ENCODE data around the gene TRIP13. TPM values are rescaled to one million over a fixed set of nuclear protein-coding genes. Genes with fewer than 3 reads are reported as not detected.

Gene TRIP13
- total and polyA plus RNA-seq, 2 of the 4 experiments (the other 2 are of a cell fraction), result 17.1 to 35.5 TPM

DNA sequence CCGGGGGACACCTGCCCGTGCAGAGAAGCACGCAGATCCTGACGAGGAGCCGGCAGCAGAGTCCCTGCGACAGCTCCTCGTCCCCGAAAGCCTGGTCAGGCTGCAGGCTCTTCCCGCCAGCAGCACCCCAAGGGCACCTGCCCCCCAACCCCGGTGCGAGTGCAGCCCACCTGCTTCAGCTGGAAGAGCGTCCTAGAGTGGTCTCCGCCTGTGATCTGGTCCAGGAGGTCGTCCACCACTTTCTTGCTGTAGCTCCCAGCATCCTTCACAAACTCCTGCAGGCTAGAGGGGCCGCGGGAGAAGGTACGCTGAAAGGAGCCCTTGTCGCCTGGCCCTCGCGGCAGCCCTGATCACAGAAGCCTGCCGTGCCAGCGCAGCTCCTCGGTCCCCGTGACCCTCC, 16.8 kb upstream of the TRIP13 start:
- Histone ChIP-seq H4K5ac (ENCODE audit: low read depth, low read length) (no peak overlapping the region), H3K9ac (ENCODE audit: low read depth, low read length) (no peak overlapping the region), H4K91ac (ENCODE audit: insufficient read depth, low read depth, low read length) (no peak overlapping the region), H2BK5ac (ENCODE audit: low read depth, low read length, poor library complexity, severe bottlenecking) (no peak overlapping the region), H3K9me3 (ENCODE audit: control insufficient read depth, insufficient read depth, low read length) (no peaks in the 10 kb centered on the region), H3K56ac (ENCODE audit: extremely low read depth, insufficient read depth, low read length) (no peak overlapping the region), H3K27me3 (ENCODE audit: control insufficient read depth, insufficient read depth, low read length) (no peaks in the 10 kb centered on the region), H3K14ac (replicated peaks; ENCODE audit: low read depth, low read length) (no peak overlapping the region), H3K4me2 (ENCODE audit: low read depth, low read length) (no peak overlapping the region), H2AFZ (replicated peaks; ENCODE audit: low read length, poor library complexity) (no peak overlapping the region), H3K23ac (ENCODE audit: low read depth, low read length) (no peak overlapping the region), H3K4me3 (ENCODE audit: insufficient read depth, low read depth, low read length) (no peak overlapping the region), H3K4me1 (ENCODE audit: control insufficient read depth, insufficient read depth, low read length) (no peaks in the 10 kb centered on the region), H2BK20ac (ENCODE audit: low read depth, low read length) (no peak overlapping the region), H4K20me1 (ENCODE audit: insufficient read depth, low read length) (peaks cover 3% of the 10 kb centered on the region; the same call in 1 of the 2 replicates), H3K27ac (ENCODE audit: insufficient read depth, low read length) (no peak overlapping the region), H3K9me1 (ENCODE audit: insufficient read depth, low read length) (no peaks in the 10 kb centered on the region), H2AK9ac (replicated peaks; ENCODE audit: low read depth, low read length, poor library complexity) (no peak overlapping the region), H2BK120ac (ENCODE audit: low read depth, low read length) (no peak overlapping the region), H4K8ac (ENCODE audit: low read depth in 2 of 2, low read length in 2 of 2) (no peak overlapping the region), H3K36me3 (ENCODE audit: control insufficient read depth, insufficient read depth, low read length) (peaks cover 57% of the 10 kb centered on the region), H3K18ac (ENCODE audit: low read depth, low read length) (no peak overlapping the region), H2AK5ac (ENCODE audit: low read depth, low read length) (no peak overlapping the region), H2BK15ac (ENCODE audit: low read depth, low read length) (no peak overlapping the region), H3K4ac (ENCODE audit: low read depth, low read length) (no peak overlapping the region), H3K79me1 (ENCODE audit: low read depth in 1 of 2, low read length in 2 of 2) (peaks cover 0 to 8% of the 10 kb centered on the region in 2 experiments; a peak in 2 of 4 replicates)
- ATAC-seq (ENCODE audit: low read depth) (no peak), DNase-seq (no peak)
- 98% methylated on average over 18 of the region's 24 CpGs; no CpG with 5 or more reads in 1 of the 2 experiments for WGBS, 2 experiments (ENCODE audit: extremely low coverage in 2 of 2, insufficient read length in 1 of 2)
- dilution Hi-C loops (cut with HindIII; ENCODE audit: low sequenced_read_pairs, unreplicated experiment) (no loop called here), in situ Hi-C loops (cut with MboI; ENCODE audit: low sequenced_read_pairs) (no loop called here), intact Hi-C loops (cut with micrococcal nuclease) (no loop called here)
- no TSS peak for BruUV-seq (replicated peaks)
- no peak for TF ChIP-seq SMC3 (IDR thresholded peaks at IDR 0.05; ENCODE audit: low read depth, low read length)
- TF ChIP-seq RAD21 (IDR thresholded peaks at IDR 0.05; ENCODE audit: low read length), result no peak
- no peak for TF ChIP-seq MXI1 (IDR thresholded peaks at IDR 0.05; ENCODE audit: borderline replicate concordance, low read depth, low read length)
- TF ChIP-seq BHLHE40 (IDR thresholded peaks at IDR 0.05; ENCODE audit: low read depth, low read length), result no peak
- no peak for TF ChIP-seq POLR2A (IDR thresholded peaks at IDR 0.05; ENCODE audit: low read depth, low read length)
- no peak for TF ChIP-seq RCOR1 (IDR thresholded peaks at IDR 0.05; ENCODE audit: insufficient replicate concordance, low read length)
- no peak for TF ChIP-seq NFE2L2 (IDR thresholded peaks at IDR 0.05; ENCODE audit: low read depth, low read length)
- TF ChIP-seq RFX5 (IDR thresholded peaks at IDR 0.05; ENCODE audit: low read depth, low read length), result no peak
- TF ChIP-seq CEBPB (IDR thresholded peaks at IDR 0.05; ENCODE audit: low read depth, low read length), result no peak
- TF ChIP-seq, protein P1, sequence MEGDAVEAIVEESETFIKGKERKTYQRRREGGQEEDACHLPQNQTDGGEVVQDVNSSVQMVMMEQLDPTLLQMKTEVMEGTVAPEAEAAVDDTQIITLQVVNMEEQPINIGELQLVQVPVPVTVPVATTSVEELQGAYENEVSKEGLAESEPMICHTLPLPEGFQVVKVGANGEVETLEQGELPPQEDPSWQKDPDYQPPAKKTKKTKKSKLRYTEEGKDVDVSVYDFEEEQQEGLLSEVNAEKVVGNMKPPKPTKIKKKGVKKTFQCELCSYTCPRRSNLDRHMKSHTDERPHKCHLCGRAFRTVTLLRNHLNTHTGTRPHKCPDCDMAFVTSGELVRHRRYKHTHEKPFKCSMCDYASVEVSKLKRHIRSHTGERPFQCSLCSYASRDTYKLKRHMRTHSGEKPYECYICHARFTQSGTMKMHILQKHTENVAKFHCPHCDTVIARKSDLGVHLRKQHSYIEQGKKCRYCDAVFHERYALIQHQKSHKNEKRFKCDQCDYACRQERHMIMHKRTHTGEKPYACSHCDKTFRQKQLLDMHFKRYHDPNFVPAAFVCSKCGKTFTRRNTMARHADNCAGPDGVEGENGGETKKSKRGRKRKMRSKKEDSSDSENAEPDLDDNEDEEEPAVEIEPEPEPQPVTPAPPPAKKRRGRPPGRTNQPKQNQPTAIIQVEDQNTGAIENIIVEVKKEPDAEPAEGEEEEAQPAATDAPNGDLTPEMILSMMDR (conservative IDR thresholded peaks at IDR 0.05; ENCODE audit: low read depth, low read length), result no peak
- TF ChIP-seq, protein P2, sequence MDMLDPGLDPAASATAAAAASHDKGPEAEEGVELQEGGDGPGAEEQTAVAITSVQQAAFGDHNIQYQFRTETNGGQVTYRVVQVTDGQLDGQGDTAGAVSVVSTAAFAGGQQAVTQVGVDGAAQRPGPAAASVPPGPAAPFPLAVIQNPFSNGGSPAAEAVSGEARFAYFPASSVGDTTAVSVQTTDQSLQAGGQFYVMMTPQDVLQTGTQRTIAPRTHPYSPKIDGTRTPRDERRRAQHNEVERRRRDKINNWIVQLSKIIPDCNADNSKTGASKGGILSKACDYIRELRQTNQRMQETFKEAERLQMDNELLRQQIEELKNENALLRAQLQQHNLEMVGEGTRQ (IDR thresholded peaks at IDR 0.05; ENCODE audit: low read depth, low read length), result no peak
- ChIA-PET POLR2A (ENCODE audit: unreplicated experiment) (no interaction called here), CTCF (no interaction called here)

All from IMR-90 (cell line).